ENCODE measurements around the gene AHNAK2.
A peak's percentile ranks its signal among the peaks of the same experiment; 100 is the strongest.

Gene AHNAK2

GRCh38 chr14:104978746-104979691 is 845 bp upstream of the AHNAK2 start:
- H3K27me3 ChIP-seq (ENCODE audit: control insufficient read depth in 1 of 2, insufficient read depth in 2 of 2, low read length in 2 of 2): peaks cover 24 to 27% of the 10 kb centered on the region in 2 donors
- H3K9ac ChIP-seq (ENCODE audit: low read depth in 1 of 2, low read length in 2 of 2): no peak overlapping the region
- H3K9me3 ChIP-seq (ENCODE audit: control insufficient read depth in 1 of 2, low read length in 2 of 2): no peaks in the 10 kb centered on the region
- H3K27ac ChIP-seq (ENCODE audit: low read depth, low read length): no peak overlapping the region
- H3K4me3 ChIP-seq (ENCODE audit: low read depth in 1 of 2, low read length in 2 of 2): no peak overlapping the region
- no peaks in the 10 kb centered on the region for H3K36me3 ChIP-seq (ENCODE audit: control insufficient read depth in 1 of 2, insufficient read depth in 2 of 2, low read length in 2 of 2)
- H3K4me1 ChIP-seq (ENCODE audit: control insufficient read depth in 1 of 2, insufficient read depth in 2 of 2, low read length in 2 of 2): peaks cover 20 to 31% of the 10 kb centered on the region in 2 donors

- Histone ChIP-seq H3K36me3 (ENCODE audit: control insufficient read depth in 1 of 2, insufficient read depth in 2 of 2, low read length in 2 of 2) (no peaks in the 10 kb centered on the region), H3K27ac (ENCODE audit: low read depth, low read length) (no peak overlapping the region), H3K9me3 (ENCODE audit: control insufficient read depth in 1 of 2, low read length in 2 of 2) (no peaks in the 10 kb centered on the region), H3K4me1 (ENCODE audit: control insufficient read depth in 1 of 2, insufficient read depth in 2 of 2, low read length in 2 of 2) (peaks cover 34 to 47% of the 10 kb centered on the region in 2 donors), H3K27me3 (ENCODE audit: control insufficient read depth in 1 of 2, insufficient read depth in 2 of 2, low read length in 2 of 2) (peaks cover 24 to 34% of the 10 kb centered on the region in 2 donors), H3K9ac (ENCODE audit: low read depth in 1 of 2, low read length in 2 of 2) (peak overlapping the region in 1 of 2 donors; percentile 26), H3K4me3 (ENCODE audit: low read depth in 1 of 2, low read length in 2 of 2) (peak overlapping the region; percentile 49 to 55)
Observed at GRCh38 chr14:104977008-104977680, 1.0 kb downstream of the AHNAK2 start.

- H3K27me3 ChIP-seq (ENCODE audit: control insufficient read depth in 1 of 2, insufficient read depth in 2 of 2, low read length in 2 of 2): peaks cover 24 to 34% of the 10 kb centered on the region in 2 donors
- no peak overlapping the region for H3K27ac ChIP-seq (ENCODE audit: low read depth, low read length)
- no peaks in the 10 kb centered on the region for H3K9me3 ChIP-seq (ENCODE audit: control insufficient read depth in 1 of 2, low read length in 2 of 2)
- no peaks in the 10 kb centered on the region for H3K36me3 ChIP-seq (ENCODE audit: control insufficient read depth in 1 of 2, insufficient read depth in 2 of 2, low read length in 2 of 2)
- H3K4me1 ChIP-seq (ENCODE audit: control insufficient read depth in 1 of 2, insufficient read depth in 2 of 2, low read length in 2 of 2): peaks cover 39 to 54% of the 10 kb centered on the region in 2 donors
- no peak overlapping the region for H3K4me3 ChIP-seq (ENCODE audit: low read depth in 1 of 2, low read length in 2 of 2)
- no peak overlapping the region for H3K9ac ChIP-seq (ENCODE audit: low read depth in 1 of 2, low read length in 2 of 2)
Observed at GRCh38 chr14:104976198-104977007, 1.8 kb downstream of the AHNAK2 start.

GRCh38 chr14:104975481-104976197 is 2.5 kb downstream of the AHNAK2 start:
- H3K4me3 ChIP-seq (ENCODE audit: low read depth in 1 of 2, low read length in 2 of 2): no peak overlapping the region
- peaks cover 24 to 34% of the 10 kb centered on the region in 2 donors for H3K27me3 ChIP-seq (ENCODE audit: control insufficient read depth in 1 of 2, insufficient read depth in 2 of 2, low read length in 2 of 2)
- H3K27ac ChIP-seq (ENCODE audit: low read depth, low read length): no peak overlapping the region
- H3K9ac ChIP-seq (ENCODE audit: low read depth in 1 of 2, low read length in 2 of 2): no peak overlapping the region
- no peaks in the 10 kb centered on the region for H3K9me3 ChIP-seq (ENCODE audit: control insufficient read depth in 1 of 2, low read length in 2 of 2)
- H3K36me3 ChIP-seq (ENCODE audit: control insufficient read depth in 1 of 2, insufficient read depth in 2 of 2, low read length in 2 of 2): no peaks in the 10 kb centered on the region
- peaks cover 39 to 54% of the 10 kb centered on the region in 2 donors for H3K4me1 ChIP-seq (ENCODE audit: control insufficient read depth in 1 of 2, insufficient read depth in 2 of 2, low read length in 2 of 2)

GRCh38 chr14:104974665-104975390 is 3.3 kb downstream of the AHNAK2 start:
- Histone ChIP-seq H3K9ac (ENCODE audit: low read depth in 1 of 2, low read length in 2 of 2) (no peak overlapping the region), H3K27ac (ENCODE audit: low read depth, low read length) (no peak overlapping the region), H3K9me3 (ENCODE audit: control insufficient read depth in 1 of 2, low read length in 2 of 2) (no peaks in the 10 kb centered on the region), H3K4me3 (ENCODE audit: low read depth in 1 of 2, low read length in 2 of 2) (no peak overlapping the region), H3K4me1 (ENCODE audit: control insufficient read depth in 1 of 2, insufficient read depth in 2 of 2, low read length in 2 of 2) (peaks cover 39 to 54% of the 10 kb centered on the region in 2 donors), H3K27me3 (ENCODE audit: control insufficient read depth in 1 of 2, insufficient read depth in 2 of 2, low read length in 2 of 2) (peaks cover 22 to 34% of the 10 kb centered on the region in 2 donors), H3K36me3 (ENCODE audit: control insufficient read depth in 1 of 2, insufficient read depth in 2 of 2, low read length in 2 of 2) (no peaks in the 10 kb centered on the region)

- Histone ChIP-seq H3K9ac (ENCODE audit: low read depth in 1 of 2, low read length in 2 of 2) (no peak overlapping the region), H3K27ac (ENCODE audit: low read depth, low read length) (peak overlapping the region; percentile 3), H3K4me1 (ENCODE audit: control insufficient read depth in 1 of 2, insufficient read depth in 2 of 2, low read length in 2 of 2) (peaks cover 39 to 54% of the 10 kb centered on the region in 2 donors), H3K9me3 (ENCODE audit: control insufficient read depth in 1 of 2, low read length in 2 of 2) (no peaks in the 10 kb centered on the region), H3K36me3 (ENCODE audit: control insufficient read depth in 1 of 2, insufficient read depth in 2 of 2, low read length in 2 of 2) (no peaks in the 10 kb centered on the region), H3K4me3 (ENCODE audit: low read depth in 1 of 2, low read length in 2 of 2) (no peak overlapping the region), H3K27me3 (ENCODE audit: control insufficient read depth in 1 of 2, insufficient read depth in 2 of 2, low read length in 2 of 2) (peaks cover 25 to 36% of the 10 kb centered on the region in 2 donors)
Observed at GRCh38 chr14:104974146-104974541, 4.0 kb downstream of the AHNAK2 start.

- Histone ChIP-seq H3K4me1 (ENCODE audit: control insufficient read depth in 1 of 2, insufficient read depth in 2 of 2, low read length in 2 of 2) (peaks cover 41 to 56% of the 10 kb centered on the region in 2 donors), H3K4me3 (ENCODE audit: low read depth in 1 of 2, low read length in 2 of 2) (no peak overlapping the region), H3K36me3 (ENCODE audit: control insufficient read depth in 1 of 2, insufficient read depth in 2 of 2, low read length in 2 of 2) (no peaks in the 10 kb centered on the region), H3K9me3 (ENCODE audit: control insufficient read depth in 1 of 2, low read length in 2 of 2) (no peaks in the 10 kb centered on the region), H3K9ac (ENCODE audit: low read depth in 1 of 2, low read length in 2 of 2) (no peak overlapping the region), H3K27me3 (ENCODE audit: control insufficient read depth in 1 of 2, insufficient read depth in 2 of 2, low read length in 2 of 2) (peaks cover 30 to 36% of the 10 kb centered on the region in 2 donors), H3K27ac (ENCODE audit: low read depth, low read length) (peak overlapping the region; percentile 3)
Observed at GRCh38 chr14:104973385-104974145, 4.6 kb downstream of the AHNAK2 start.

GRCh38 chr14:104973135-104973384 is 5.1 kb downstream of the AHNAK2 start:
- peak overlapping the region in 1 of 2 donors; percentile 49 for H3K9ac ChIP-seq (ENCODE audit: low read depth in 1 of 2, low read length in 2 of 2)
- H3K36me3 ChIP-seq (ENCODE audit: control insufficient read depth in 1 of 2, insufficient read depth in 2 of 2, low read length in 2 of 2): no peaks in the 10 kb centered on the region
- peak overlapping the region; percentile 39 for H3K27ac ChIP-seq (ENCODE audit: low read depth, low read length)
- H3K4me3 ChIP-seq (ENCODE audit: low read depth in 1 of 2, low read length in 2 of 2): no peak overlapping the region
- H3K9me3 ChIP-seq (ENCODE audit: control insufficient read depth in 1 of 2, low read length in 2 of 2): no peaks in the 10 kb centered on the region
- H3K27me3 ChIP-seq (ENCODE audit: control insufficient read depth in 1 of 2, insufficient read depth in 2 of 2, low read length in 2 of 2): peaks cover 35 to 37% of the 10 kb centered on the region in 2 donors
- H3K4me1 ChIP-seq (ENCODE audit: control insufficient read depth in 1 of 2, insufficient read depth in 2 of 2, low read length in 2 of 2): peaks cover 45 to 61% of the 10 kb centered on the region in 2 donors

Measured in duodenal mucosa (tissue), 2 donors.